Keratinocyte (primary cell): ENCODE results near the gene NOTCH1. TPM values are rescaled to one million over a fixed set of nuclear protein-coding genes. Genes with fewer than 3 reads are reported as not detected.

Source experiments
- DNase-seq: peaks from one replicate; pipeline ENCODE4 v3.0.0-alpha.2; 2011; ENCODE audit warnings: low read depth, missing footprints, low spot score
- FAIRE-seq: peaks from 2 replicates; lab custom pipeline; 2011; peaks lifted over from hg19 to GRCh38; lab: Jason Lieb, UNC
- H2AFZ ChIP-seq: 2 replicates; pipeline ENCODE4 v1.6.0; 2012; ENCODE audit warnings: low read length, control low read depth, inconsistent platforms; ENCODE audit not compliant: control insufficient read depth
- H3K27ac ChIP-seq: 2 replicates; pipeline ENCODE4 v1.5.1; 2011; ENCODE audit warnings: low read length; ENCODE audit not compliant: control insufficient read depth, insufficient read depth
- H3K27me3 ChIP-seq: 3 replicates; pipeline ENCODE4 v1.6.0; 2011; ENCODE audit warnings: low read length; ENCODE audit not compliant: control insufficient read depth, insufficient read depth; ENCODE audit errors: extremely low read depth
- H3K36me3 ChIP-seq, 2 experiments: 2 replicates in 1 of 2; 3 replicates in 1 of 2; pipeline ENCODE4 v1.5.1; 2011; ENCODE audit warnings: low read length in 2 of 2, mild to moderate bottlenecking in 1 of 2; ENCODE audit not compliant: control insufficient read depth in 2 of 2, insufficient read depth in 2 of 2; ENCODE audit errors: extremely low read depth in 1 of 2
- H3K4me1 ChIP-seq: 3 replicates; pipeline ENCODE4 v1.5.1; 2011; ENCODE audit warnings: low read length; ENCODE audit not compliant: control insufficient read depth, insufficient read depth; ENCODE audit errors: extremely low read depth
- H3K4me2 ChIP-seq: 3 replicates; pipeline ENCODE4 v1.6.0; 2011; ENCODE audit warnings: low read depth, low read length; ENCODE audit not compliant: control insufficient read depth, insufficient read depth; ENCODE audit errors: extremely low read depth
- H3K4me3 ChIP-seq, 3 experiments: fragments of 200-600 bp in 1 of 3; sonication (generic) in 1 of 3; 2 replicates in 2 of 3; 3 replicates in 1 of 3; pipeline ENCODE4 v1.5.1; 2011 to 2016; ENCODE audit warnings: low read length in 3 of 3, mild to moderate bottlenecking in 3 of 3, control low read depth in 2 of 3, inconsistent platforms in 1 of 3, low read depth in 1 of 3, mixed read lengths in 1 of 3, mixed run types in 1 of 3, moderate library complexity in 1 of 3; ENCODE audit not compliant: control insufficient read depth in 2 of 3, insufficient read depth in 2 of 3; ENCODE audit errors: extremely low read depth in 1 of 3
- H3K79me2 ChIP-seq: 2 replicates; pipeline ENCODE4 v1.6.0; 2012; ENCODE audit warnings: low read length; ENCODE audit not compliant: control insufficient read depth, insufficient read depth
- H3K9ac ChIP-seq: 3 replicates; pipeline ENCODE4 v1.6.0; 2011; ENCODE audit warnings: low read length; ENCODE audit not compliant: control insufficient read depth, insufficient read depth; ENCODE audit errors: extremely low read depth
- H3K9me1 ChIP-seq: 3 replicates; pipeline ENCODE4 v1.6.0; 2011; ENCODE audit warnings: low read length; ENCODE audit not compliant: control insufficient read depth, insufficient read depth; ENCODE audit errors: extremely low read depth
- H3K9me3 ChIP-seq: 2 replicates; pipeline ENCODE4 v1.5.1; 2012; ENCODE audit warnings: low read depth, low read length; ENCODE audit not compliant: control insufficient read depth
- H4K20me1 ChIP-seq: 3 replicates; pipeline ENCODE4 v1.6.0; 2011; ENCODE audit warnings: low read length; ENCODE audit not compliant: control insufficient read depth, insufficient read depth; ENCODE audit errors: extremely low read depth
- CTCF ChIP-seq, 3 experiments: IDR thresholded peaks in 1 of 3; conservative IDR thresholded peaks in 1 of 3; optimal IDR thresholded peaks in 1 of 3; 2 replicates in 2 of 3; 3 replicates in 1 of 3; pipeline versions ENCODE3 to v1.5.1; 2011; ENCODE audit warnings: low read length in 3 of 3, mild to moderate bottlenecking in 3 of 3, moderate library complexity in 2 of 3, control low read depth in 1 of 3, inconsistent platforms in 1 of 3; ENCODE audit not compliant: insufficient read depth in 2 of 3; ENCODE audit errors: extremely low read depth in 1 of 3
- EZH2 ChIP-seq: IDR thresholded peaks from one replicate; pipeline ENCODE4 v1.6.1; 2012; ENCODE audit warnings: inconsistent platforms, mild to moderate bottlenecking, low read length, moderate library complexity
- dilution Hi-C: fragments of 300-500 bp; cut with MboI; formaldehyde crosslinking; loops from one replicate; pipeline ENCODE4 v1.7.0; 2020; ENCODE audit warnings: low sequenced_read_pairs; ENCODE audit not compliant: extremely low pct_ligation_motif_present
- polyA plus RNA-seq, 5 experiments: library from polyadenylated mRNA; depleted of rRNA in 3 of 5; stranded (reverse) in 3 of 5; stranded (forward) in 1 of 5; unstranded in 1 of 5; fragments of >200 nt; gene quantifications; 1 replicate in 1 of 5; 2 replicates in 3 of 5; 3 replicates in 1 of 5; pipeline versions ENCODE4 v1.2.1 to v1.2.3, GENCODE V29; 2011 to 2012; ENCODE audit warnings: missing spikeins in 2 of 5, low read depth in 1 of 5, low replicate concordance in 1 of 5

NOTCH1 gene
- polyA plus RNA-seq, 1 donor (not counting 4 experiments of a cell fraction or from before 2014, with no cell fraction given) = 6.1 TPM

DNA sequence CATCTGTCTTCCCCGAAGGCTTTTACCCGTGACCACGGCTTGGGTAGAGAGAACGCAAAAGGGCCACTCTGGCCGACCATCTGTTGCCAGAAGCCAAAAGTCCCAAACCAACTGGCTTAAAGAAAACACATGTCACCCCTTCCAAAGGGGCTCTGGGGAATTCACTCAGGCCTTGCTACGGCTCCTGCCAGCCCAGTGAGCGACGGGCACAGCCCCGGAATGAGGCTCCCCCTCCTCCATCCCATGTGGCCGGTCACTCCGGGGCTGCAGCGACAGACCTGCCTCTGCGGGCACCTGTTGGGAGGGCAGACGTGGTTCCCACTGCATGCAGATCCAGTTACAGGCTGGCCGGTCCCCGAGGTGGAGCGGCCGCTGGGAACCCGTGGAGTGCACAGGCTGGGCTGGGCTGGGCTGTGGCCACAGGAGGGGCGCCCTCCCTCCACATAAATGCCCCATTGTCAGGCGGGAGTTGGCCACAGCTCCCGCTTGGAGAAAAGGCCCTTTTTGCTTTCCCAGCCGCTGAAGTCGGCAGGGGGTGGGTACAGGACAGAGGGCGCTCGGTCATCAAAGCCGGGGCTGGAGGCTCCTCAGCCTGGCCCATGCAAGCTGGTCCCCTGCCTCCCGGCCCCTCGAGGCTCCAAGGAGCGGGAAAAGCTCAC lies 19.9 kb downstream of the NOTCH1 start:
- no peaks in the 10 kb centered on the region for H3K4me1 ChIP-seq
- no peak for FAIRE-seq
- H3K4me2 ChIP-seq = no peak overlapping the region
- peaks cover 34% of the 10 kb centered on the region for H4K20me1 ChIP-seq
- H3K9ac ChIP-seq = no peak overlapping the region
- dilution Hi-C loops = no loop called here
- H3K79me2 ChIP-seq = peaks cover 95% of the 10 kb centered on the region
- no peak overlapping the region for H3K27ac ChIP-seq
- no peaks in the 10 kb centered on the region for H3K9me1 ChIP-seq
- H2AFZ ChIP-seq = no peak overlapping the region
- no peak for TF ChIP-seq CTCF (optimal IDR thresholded peaks at IDR 0.05 in 1 of 3, IDR thresholded peaks at IDR 0.05 in 1 of 3, conservative IDR thresholded peaks at IDR 0.05 in 1 of 3; ENCODE audit: extremely low read depth in 1 of 3, insufficient read depth in 2 of 3, low read length in 3 of 3)
- TF ChIP-seq EZH2 = no peak
- no peak for DNase-seq
- H3K9me3 ChIP-seq = no peaks in the 10 kb centered on the region
- no peaks in the 10 kb centered on the region for H3K27me3 ChIP-seq
- H3K36me3 ChIP-seq = peaks cover 21 to 30% of the 10 kb centered on the region in 2 experiments
- H3K4me3 ChIP-seq = no peak overlapping the region

GRCh38 chr9:136525207-136525606 lies 20.6 kb downstream of the NOTCH1 start:
- no peak for DNase-seq
- no peaks in the 10 kb centered on the region for H3K27me3 ChIP-seq
- peaks cover 31% of the 10 kb centered on the region for H4K20me1 ChIP-seq
- peaks cover 27 to 33% of the 10 kb centered on the region in 2 experiments for H3K36me3 ChIP-seq
- no peak overlapping the region for H3K27ac ChIP-seq
- no peaks in the 10 kb centered on the region for H3K4me1 ChIP-seq
- H2AFZ ChIP-seq = no peak overlapping the region
- dilution Hi-C loops = no loop called here
- no peak overlapping the region for H3K9ac ChIP-seq
- TF ChIP-seq CTCF (optimal IDR thresholded peaks at IDR 0.05 in 1 of 3, IDR thresholded peaks at IDR 0.05 in 1 of 3, conservative IDR thresholded peaks at IDR 0.05 in 1 of 3; ENCODE audit: extremely low read depth in 1 of 3, insufficient read depth in 2 of 3, low read length in 3 of 3) = no peak
- TF ChIP-seq EZH2 = no peak
- no peak overlapping the region for H3K4me2 ChIP-seq
- no peaks in the 10 kb centered on the region for H3K9me3 ChIP-seq
- no peaks in the 10 kb centered on the region for H3K9me1 ChIP-seq
- peaks cover 94% of the 10 kb centered on the region for H3K79me2 ChIP-seq
- FAIRE-seq = no peak
- no peak overlapping the region for H3K4me3 ChIP-seq
